Endothelial cell of umbilical vein (primary cell): Measurements from ENCODE around the gene MORN5. TPM values are rescaled to one million over a fixed set of nuclear protein-coding genes. Genes with fewer than 3 reads are reported as not detected.

ENCODE experiments used
- BruUV-seq: library from RNA; stranded (reverse); fragments of 400-500 nt; replicated peaks from 2 replicates; lab custom pipeline; 2021; lab: Mats Ljungman, UMichigan
- CTCF ChIA-PET: fragments of 300-600, 350-600 bp; sonication (Branson Sonifier 250); formaldehyde crosslinking; loops from one replicate; lab custom pipeline; 2021; ENCODE audit warnings: antibody characterized with exemption, inconsistent platforms; lab: Charles Lee
- POLR2A ChIA-PET: fragments of 300-600, 350-600 bp; sonication (Branson Sonifier 250); formaldehyde crosslinking; loops from one replicate; lab custom pipeline; 2021; ENCODE audit warnings: antibody characterized with exemption, inconsistent platforms; lab: Charles Lee
- DNase-seq: peaks from one replicate; pipeline ENCODE4 v3.0.0-alpha.2; 2011; ENCODE audit warnings: low read depth, low spot score
- FAIRE-seq: peaks from 2 replicates; lab custom pipeline; 2011; peaks lifted over from hg19 to GRCh38; lab: Jason Lieb, UNC
- H2AFZ ChIP-seq: 2 replicates; pipeline ENCODE4 v1.6.0; 2012; ENCODE audit warnings: low read depth, low read length, control low read depth, inconsistent platforms
- H3K27ac ChIP-seq: 2 replicates; pipeline ENCODE4 v1.5.1; 2011; ENCODE audit warnings: low read depth, mild to moderate bottlenecking, control low read depth, low read length, moderate library complexity; ENCODE audit not compliant: insufficient read depth
- H3K27me3 ChIP-seq, 2 experiments: 2 replicates each; pipeline versions ENCODE4 v1.6.0 to v1.6.1; 2011; ENCODE audit warnings: low read length in 2 of 2, mixed read lengths in 1 of 2; ENCODE audit not compliant: control insufficient read depth in 2 of 2, insufficient read depth in 2 of 2
- H3K36me3 ChIP-seq, 2 experiments: 2 replicates in 1 of 2; 3 replicates in 1 of 2; pipeline ENCODE4 v1.5.1; 2011; ENCODE audit warnings: low read length in 2 of 2, mild to moderate bottlenecking in 1 of 2, moderate library complexity in 1 of 2; ENCODE audit not compliant: control insufficient read depth in 2 of 2, insufficient read depth in 2 of 2; ENCODE audit errors: extremely low read depth in 1 of 2
- H3K4me1 ChIP-seq: 3 replicates; pipeline ENCODE4 v1.5.1; 2011; ENCODE audit warnings: mild to moderate bottlenecking, low read length; ENCODE audit not compliant: control insufficient read depth, insufficient read depth; ENCODE audit errors: extremely low read depth
- H3K4me2 ChIP-seq: 2 replicates; pipeline ENCODE4 v1.6.1; 2011; ENCODE audit warnings: low read length, control low read depth, mixed read lengths; ENCODE audit not compliant: insufficient read depth
- H3K4me3 ChIP-seq, 3 experiments: fragments of 200-600 bp in 1 of 3; sonication (generic), shearing (Covaris generic) in 1 of 3; replicated peaks in 1 of 3; 2 replicates each; pipeline ENCODE4 v1.5.1; 2011 to 2016; ENCODE audit warnings: control low read depth in 3 of 3, low read length in 3 of 3, mild to moderate bottlenecking in 2 of 3, inconsistent platforms in 1 of 3, low read depth in 1 of 3, moderate library complexity in 1 of 3; ENCODE audit not compliant: insufficient read depth in 1 of 3
- H3K79me2 ChIP-seq: 2 replicates; pipeline ENCODE4 v1.6.0; 2012; ENCODE audit warnings: low read length, inconsistent platforms; ENCODE audit not compliant: control insufficient read depth, insufficient read depth
- H3K9ac ChIP-seq: replicated peaks from 2 replicates; pipeline ENCODE3; 2011; ENCODE audit warnings: low read length, control low read depth; ENCODE audit not compliant: insufficient read depth; ENCODE audit errors: extremely low read depth
- H3K9me1 ChIP-seq: replicated peaks from 3 replicates; pipeline ENCODE4 v1.6.0; 2011; ENCODE audit warnings: mild to moderate bottlenecking, low read length; ENCODE audit not compliant: control insufficient read depth, insufficient read depth; ENCODE audit errors: extremely low read depth
- H3K9me3 ChIP-seq: replicated peaks from 2 replicates; pipeline ENCODE4 v1.5.1; 2012; ENCODE audit warnings: low read length, inconsistent platforms; ENCODE audit not compliant: control insufficient read depth, insufficient read depth
- H4K20me1 ChIP-seq: replicated peaks from 2 replicates; pipeline ENCODE3; 2011; ENCODE audit warnings: mild to moderate bottlenecking, low read length; ENCODE audit not compliant: control insufficient read depth, insufficient read depth; ENCODE audit errors: extremely low read depth
- CTCF ChIP-seq, 2 donors: IDR thresholded peaks; 1 replicate in 1 of 2; 2 replicates in 1 of 2; pipeline ENCODE4 v1.5.1; 2011; ENCODE audit warnings: low read length in 2 of 2, mild to moderate bottlenecking in 2 of 2, moderate library complexity in 2 of 2, control low read depth in 1 of 2, inconsistent platforms in 1 of 2, low read depth in 1 of 2; ENCODE audit not compliant: insufficient read depth in 1 of 2; ENCODE audit errors: extremely low read depth in 1 of 2
- EZH2 ChIP-seq: IDR thresholded peaks from 2 replicates; pipeline ENCODE4 v1.6.1; 2012; ENCODE audit warnings: borderline replicate concordance, low read depth, mild to moderate bottlenecking, moderate library complexity, low read length, inconsistent platforms; ENCODE audit not compliant: severe bottlenecking
- dilution Hi-C: fragments of 300-500 bp; cut with MboI; formaldehyde crosslinking; loops from one replicate; pipeline ENCODE4 v1.15.0; 2019; ENCODE audit warnings: low sequenced_read_pairs; ENCODE audit not compliant: extremely low pct_ligation_motif_present
- intact Hi-C: fragments of 100-400 bp; cut with micrococcal nuclease; formaldehyde crosslinking; loops from one replicate; pipeline ENCODE4 v1.10.0; 2022
- polyA plus RNA-seq, 4 experiments: library from polyadenylated mRNA; depleted of rRNA in 3 of 4; stranded (reverse) in 3 of 4; unstranded in 1 of 4; fragments of >200 nt; gene quantifications; 2 replicates each; pipeline versions ENCODE4 v1.2.1 to v1.2.3, GENCODE V29; 2011 to 2012; ENCODE audit warnings: missing spikeins in 1 of 4
- total RNA-seq: library from RNA; stranded (reverse); gene quantifications from 2 replicates; pipeline ENCODE4 v1.2.3, GENCODE V29; 2021

Gene MORN5
- total and polyA plus RNA-seq, 2 donors (not counting 3 experiments of a cell fraction or from before 2014, with no cell fraction given), result not detected

- Histone ChIP-seq H3K27ac (no peak overlapping the region), H4K20me1 (no peaks in the 10 kb centered on the region), H3K9ac (peak overlapping the region; percentile 18), H3K9me1 (no peaks in the 10 kb centered on the region), H3K27me3 (peaks cover 43 to 54% of the 10 kb centered on the region in 2 experiments), H3K9me3 (no peaks in the 10 kb centered on the region), H3K4me2 (peak overlapping the region; percentile 57), H3K4me1 (peaks cover 10% of the 10 kb centered on the region), H3K36me3 (no peaks in the 10 kb centered on the region), H2AFZ (peak overlapping the region; percentile 71), H3K4me3 (peak overlapping the region; percentile 18 to 55 (median 41)), H3K79me2 (no peaks in the 10 kb centered on the region)
- POLR2A ChIA-PET, result interaction anchor here (0.6 kb wide), 1 partner anchor 1819 kb away, joined by 3 read pairs; no protein-coding TSS in a partner anchor
- TF ChIP-seq CTCF (IDR thresholded peaks at IDR 0.05; ENCODE audit: extremely low read depth in 1 of 2, insufficient read depth in 1 of 2, low read depth in 1 of 2, low read length in 2 of 2), result no peak
- TF ChIP-seq EZH2, result peak; percentile 45
- FAIRE-seq, result no peak
- CTCF ChIA-PET, result interaction anchor here (0.7 to 2.1 kb wide), 4 partner anchors 25 to 129 kb away, joined by 3 to 15 read pairs (median 4); no protein-coding TSS in a partner anchor
- dilution Hi-C loops (no loop called here), intact Hi-C loops (loop anchor here (1.0 to 5.0 kb wide), 3 partner anchors 71 to 119 kb away; partner anchors contain the start of genes MORN5 and NDUFA8)
- no peak for DNase-seq
- no TSS peak for BruUV-seq
Observed at GRCh38 chr9:122228191-122228567, 68.5 kb downstream of the MORN5 start.
